PC-9 (cell line): ENCODE data around the gene EHD2. TPM values are rescaled to one million over a fixed set of nuclear protein-coding genes. Genes with fewer than 3 reads are reported as not detected.
"Not testable (repeated sequence)": the region's sequence is repeated elsewhere in the genome, so short reads cannot be mapped to it uniquely, and the experiment has no call there.

Source experiments
- BruUV-seq: library from RNA; stranded (reverse); fragments of 400-500 nt; replicated peaks from 2 replicates; lab custom pipeline; 2021; lab: Mats Ljungman, UMichigan
- CTCF ChIA-PET: fragments of 300-600 bp; sonication (Branson Sonifier 250); formaldehyde crosslinking; loops from one replicate; lab custom pipeline; 2022; ENCODE audit warnings: antibody characterized with exemption; lab: Charles Lee
- POLR2A ChIA-PET: fragments of 300-600 bp; sonication (Branson Sonifier 250); formaldehyde crosslinking; loops from one replicate; lab custom pipeline; 2022; ENCODE audit warnings: antibody characterized with exemption; ENCODE audit not compliant: unreplicated experiment; lab: Charles Lee
- DNase-seq, 2 experiments: peaks; one replicate each; pipeline versions ENCODE4 v3.0.0 to v3.0.0-alpha.2; 2015 to 2022; ENCODE audit warnings: mixed read lengths in 1 of 2
- H2AFZ ChIP-seq: fragments of 200-600 bp; sonication (generic); 2 replicates; pipeline ENCODE4 v1.8.1; 2017; ENCODE audit warnings: antibody characterized with exemption
- H3F3A ChIP-seq: fragments of 200-600 bp; sonication (generic); 2 replicates; pipeline ENCODE4 v1.8.1; 2017; ENCODE audit warnings: antibody characterized with exemption, mild to moderate bottlenecking, low read depth; ENCODE audit not compliant: insufficient read depth
- H3K27ac ChIP-seq: fragments of 200-600 bp; sonication (generic); 2 replicates; pipeline ENCODE4 v1.6.1; 2016; ENCODE audit warnings: mixed run types
- H3K27me3 ChIP-seq: fragments of 200-600 bp; sonication (generic); 2 replicates; pipeline ENCODE4 v1.6.1; 2016; ENCODE audit warnings: low read depth, mixed run types; ENCODE audit not compliant: insufficient read depth
- H3K36me3 ChIP-seq: fragments of 200-600 bp; sonication (generic); 2 replicates; pipeline ENCODE4 v1.6.1; 2016; ENCODE audit warnings: low read depth, mixed run types
- H3K4me1 ChIP-seq: fragments of 200-600 bp; sonication (generic); replicated peaks from 2 replicates; pipeline ENCODE4 v1.6.1; 2016; ENCODE audit warnings: mixed run types; ENCODE audit not compliant: insufficient read depth
- H3K4me2 ChIP-seq: fragments of 200-600 bp; sonication (generic); 2 replicates; pipeline ENCODE4 v1.6.1; 2017; ENCODE audit warnings: mixed run types
- H3K4me3 ChIP-seq: fragments of 200-600 bp; sonication (generic); 2 replicates; pipeline ENCODE4 v1.6.1; 2016; ENCODE audit warnings: mixed run types
- H3K79me2 ChIP-seq: fragments of 200-600 bp; sonication (generic); 2 replicates; pipeline ENCODE4 v1.6.1; 2017; ENCODE audit warnings: low read depth, mixed run types
- H3K9me2 ChIP-seq: fragments of 200-600 bp; sonication (generic); 2 replicates; pipeline ENCODE4 v1.8.1; 2017; ENCODE audit warnings: mild to moderate bottlenecking; ENCODE audit not compliant: insufficient read depth
- H3K9me3 ChIP-seq: fragments of 200-600 bp; sonication (generic); 2 replicates; pipeline ENCODE4 v1.8.1; 2016; ENCODE audit warnings: low read depth; ENCODE audit not compliant: insufficient read depth
- H4K20me1 ChIP-seq: fragments of 200-600 bp; sonication (generic); 2 replicates; pipeline ENCODE4 v1.8.1; 2017; ENCODE audit not compliant: insufficient read depth
- EZH2 ChIP-seq: fragments of 200-600 bp; sonication (generic); IDR thresholded peaks from 2 replicates; pipeline ENCODE4 v1.8.0; 2017; ENCODE audit warnings: antibody characterized with exemption, low read depth
- intact Hi-C: fragments of 100-400 bp; cut with micrococcal nuclease; formaldehyde crosslinking; loops from one replicate; pipeline ENCODE4 v1.10.0; 2022; ENCODE audit not compliant: unreplicated experiment
- total RNA-seq: library from RNA; stranded (reverse); gene quantifications from 2 replicates; pipeline ENCODE4 v1.2.3, GENCODE V29; 2021
- TF ChIP-seq, protein P1 (sequence below): fragments of 200-600 bp; sonication (generic); conservative IDR thresholded peaks from 2 replicates; pipeline ENCODE4 v1.6.1; 2017; ENCODE audit warnings: mixed run types, antibody characterized with exemption, mild to moderate bottlenecking, moderate library complexity

The EHD2 gene
- total RNA-seq, 1 experiment from 2014 or later = 25.6 TPM

DNA sequence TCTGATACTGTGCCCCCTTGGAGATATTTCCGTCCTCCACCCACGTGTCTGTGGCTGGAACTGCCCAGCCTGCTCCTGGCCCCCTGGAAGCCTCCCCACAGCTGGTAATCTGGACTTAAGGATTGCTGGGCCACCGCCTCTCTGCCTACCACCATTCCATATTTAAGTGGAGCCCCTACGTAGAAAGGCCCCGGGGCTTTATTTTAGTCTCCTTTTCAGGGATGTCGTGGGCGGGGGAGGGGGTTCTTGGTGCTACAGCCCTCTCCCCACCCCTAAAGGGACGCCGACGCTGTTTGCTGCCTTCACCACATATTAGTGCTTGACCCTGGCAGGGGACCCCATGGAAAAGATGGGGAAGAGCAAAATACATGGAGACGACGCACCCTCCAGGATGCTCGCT, 29.4 kb downstream of the EHD2 start:
- DNase-seq = no peak
- no peaks in the 10 kb centered on the region for H3K9me3 ChIP-seq
- peaks cover 11% of the 10 kb centered on the region; the same call in 1 of the 2 replicates for H4K20me1 ChIP-seq
- intact Hi-C loops = loop anchor here (1.0 kb wide), 2 partner anchors 13 to 29 kb away; partner anchors contain the start of gene EHD2
- H3K36me3 ChIP-seq = peaks cover 8% of the 10 kb centered on the region
- H3K27me3 ChIP-seq = no peaks in the 10 kb centered on the region
- peaks cover 4% of the 10 kb centered on the region; the same call in 1 of the 2 replicates for H3K9me2 ChIP-seq
- peak overlapping the region; percentile 77 for H2AFZ ChIP-seq
- peak overlapping the region; percentile 91 for H3K4me2 ChIP-seq
- peak overlapping the region; percentile 73 for H3K27ac ChIP-seq
- H3K79me2 ChIP-seq = peaks cover 19% of the 10 kb centered on the region
- TF ChIP-seq, protein P1, sequence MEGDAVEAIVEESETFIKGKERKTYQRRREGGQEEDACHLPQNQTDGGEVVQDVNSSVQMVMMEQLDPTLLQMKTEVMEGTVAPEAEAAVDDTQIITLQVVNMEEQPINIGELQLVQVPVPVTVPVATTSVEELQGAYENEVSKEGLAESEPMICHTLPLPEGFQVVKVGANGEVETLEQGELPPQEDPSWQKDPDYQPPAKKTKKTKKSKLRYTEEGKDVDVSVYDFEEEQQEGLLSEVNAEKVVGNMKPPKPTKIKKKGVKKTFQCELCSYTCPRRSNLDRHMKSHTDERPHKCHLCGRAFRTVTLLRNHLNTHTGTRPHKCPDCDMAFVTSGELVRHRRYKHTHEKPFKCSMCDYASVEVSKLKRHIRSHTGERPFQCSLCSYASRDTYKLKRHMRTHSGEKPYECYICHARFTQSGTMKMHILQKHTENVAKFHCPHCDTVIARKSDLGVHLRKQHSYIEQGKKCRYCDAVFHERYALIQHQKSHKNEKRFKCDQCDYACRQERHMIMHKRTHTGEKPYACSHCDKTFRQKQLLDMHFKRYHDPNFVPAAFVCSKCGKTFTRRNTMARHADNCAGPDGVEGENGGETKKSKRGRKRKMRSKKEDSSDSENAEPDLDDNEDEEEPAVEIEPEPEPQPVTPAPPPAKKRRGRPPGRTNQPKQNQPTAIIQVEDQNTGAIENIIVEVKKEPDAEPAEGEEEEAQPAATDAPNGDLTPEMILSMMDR = no peak
- no peak for TF ChIP-seq EZH2
- H3F3A ChIP-seq = peaks cover 29% of the 10 kb centered on the region
- H3K4me3 ChIP-seq = no peak overlapping the region
- CTCF ChIA-PET = no interaction called here
- no TSS peak for BruUV-seq
- POLR2A ChIA-PET = interaction anchor here (0.6 to 1.2 kb wide), 2 partner anchors 19 to 38 kb away, joined by 3 read pairs; no protein-coding TSS in a partner anchor
- H3K4me1 ChIP-seq = peaks cover 29% of the 10 kb centered on the region

DNA sequence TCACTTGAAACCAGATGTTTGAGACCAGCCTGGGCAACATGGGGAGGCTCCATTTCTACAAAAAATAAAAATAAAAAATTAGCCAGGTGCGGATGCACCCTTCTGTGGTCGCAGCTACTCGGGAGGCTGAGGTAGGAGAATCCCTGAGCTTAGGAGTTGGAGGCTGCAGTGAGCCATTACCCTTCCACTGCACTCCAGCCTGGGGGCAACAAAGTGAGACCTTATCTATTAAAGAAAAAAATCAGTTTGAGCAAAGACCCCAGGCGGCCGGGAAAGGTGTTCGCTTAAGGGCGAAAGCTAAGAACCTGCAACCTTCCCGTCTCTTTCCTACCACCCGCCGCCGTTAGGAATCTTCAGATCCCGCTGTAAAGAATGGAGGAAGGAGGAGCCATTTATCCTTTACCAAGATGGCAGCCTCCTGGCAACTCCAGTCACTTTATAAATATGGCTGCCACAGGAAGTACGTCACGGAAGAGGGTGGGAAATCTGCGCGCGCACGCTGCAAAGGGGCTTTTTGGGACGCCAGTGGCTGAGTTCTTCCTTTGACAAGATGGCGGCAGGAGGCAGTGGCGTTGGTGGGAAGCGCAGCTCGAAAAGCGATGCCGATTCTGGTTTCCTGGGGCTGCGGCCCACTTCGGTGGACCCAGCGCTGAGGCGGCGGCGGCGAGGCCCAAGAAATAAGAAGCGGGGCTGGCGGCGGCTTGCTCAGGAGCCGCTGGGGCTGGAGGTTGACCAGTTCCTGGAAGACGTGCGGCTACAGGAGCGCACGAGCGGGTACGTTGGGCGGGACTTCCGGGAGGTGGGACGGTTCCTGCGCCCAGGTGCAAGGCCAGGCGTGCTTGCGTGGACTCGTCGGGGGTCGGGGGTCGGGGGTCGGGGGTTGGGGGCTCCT, 32.0 kb downstream of the EHD2 start, which contains the start of gene NOP53:
Gene NOP53 (plus strand): TSS at position 537 of the 892 bp plus-strand sequence. CDS start 14 bp downstream, at position 551.
- peaks cover 29% of the 10 kb centered on the region for H3K4me1 ChIP-seq
- H3F3A ChIP-seq = peaks cover 31% of the 10 kb centered on the region
- peak within 1 kb of the TSS; percentile 91 for H3K4me2 ChIP-seq
- ChIA-PET CTCF (interaction anchor here (0.6 to 1.4 kb wide), 2 partner anchors 32 to 258 kb away, joined by 3 to 4 read pairs; no protein-coding TSS in a partner anchor), POLR2A (interaction anchor here (0.6 kb wide), 1 partner anchor 22 kb away, joined by 3 read pairs; no protein-coding TSS in a partner anchor)
- H3K9me2 ChIP-seq = peaks cover 4% of the 10 kb centered on the region; the same call in 1 of the 2 replicates
- peak within 1 kb of the TSS; percentile 82 for H3K27ac ChIP-seq
- DNase-seq = peak; percentile 90 to 95
- BruUV-seq = TSS peak; percentile 73
- peaks cover 31% of the 10 kb centered on the region for H3K36me3 ChIP-seq
- intact Hi-C loops = no loop called here
- H3K79me2 ChIP-seq = peaks cover 44% of the 10 kb centered on the region
- TF ChIP-seq, protein P1 = no peak
- no peak for TF ChIP-seq EZH2
- H3K27me3 ChIP-seq = no peaks in the 10 kb centered on the region
- peaks cover 35% of the 10 kb centered on the region for H4K20me1 ChIP-seq
- H3K9me3 ChIP-seq = no peaks in the 10 kb centered on the region
- peak within 1 kb of the TSS; percentile 94 for H3K4me3 ChIP-seq
- peak within 1 kb of the TSS; percentile 93 for H2AFZ ChIP-seq

DNA sequence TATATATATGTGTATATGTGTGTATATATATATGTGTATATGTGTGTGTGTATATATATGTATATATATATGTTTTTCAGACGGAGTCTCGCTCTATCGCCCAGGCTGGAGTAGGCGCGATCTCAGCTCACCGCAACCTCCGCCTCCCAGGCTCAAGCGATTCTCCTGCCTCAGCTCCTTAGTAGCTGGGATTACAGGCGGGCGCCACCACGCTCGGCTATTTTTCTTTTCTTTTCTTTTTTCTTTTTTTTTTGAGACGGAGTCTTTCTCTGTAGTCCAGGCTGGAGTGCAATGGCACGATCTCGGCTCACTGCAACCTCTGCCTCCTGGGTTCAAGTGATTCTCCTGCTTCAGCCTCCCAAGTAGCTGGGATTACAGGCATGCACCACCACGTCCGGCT, 32.9 kb downstream of the EHD2 start:
- CTCF ChIA-PET = interaction anchor here (0.6 kb wide), 1 partner anchor 259 kb away, joined by 3 read pairs; no protein-coding TSS in a partner anchor
- peak overlapping the region; percentile 82; the same call in 1 of the 2 replicates for H3K27ac ChIP-seq
- peak overlapping the region; percentile 91 for H3K4me2 ChIP-seq
- H2AFZ ChIP-seq, DNase-seq, H3K9me3 ChIP-seq, intact Hi-C loops, H3K9me2 ChIP-seq, POLR2A ChIA-PET, H3K27me3 ChIP-seq, BruUV-seq: not testable (repeated sequence)
- H3K4me3 ChIP-seq = peak overlapping the region; percentile 94
- H3K4me1 ChIP-seq = peaks cover 29% of the 10 kb centered on the region
- H3K79me2 ChIP-seq = peaks cover 45% of the 10 kb centered on the region
- peaks cover 31% of the 10 kb centered on the region for H3F3A ChIP-seq
- H3K36me3 ChIP-seq = peaks cover 36% of the 10 kb centered on the region
- H4K20me1 ChIP-seq = peaks cover 42% of the 10 kb centered on the region
